IMR-90 (cell line): ENCODE data around the gene RNPEPL1. TPM values are rescaled to one million over a fixed set of nuclear protein-coding genes. Genes with fewer than 3 reads are reported as not detected.

Experiments
- ATAC-seq: fragments of 200-7000 bp; cut with Tn5 transposase; 2 replicates; pipeline ENCODE4 v1.9.1; 2020; ENCODE audit warnings: low read depth, mild to moderate bottlenecking, moderate library complexity
- BruUV-seq: library from RNA; stranded (reverse); fragments of 400-500 nt; replicated peaks from 2 replicates; lab custom pipeline; 2021; lab: Mats Ljungman, UMichigan
- CTCF ChIA-PET: fragments of 300-600 bp; formaldehyde crosslinking; extraction: SDS; loops from one replicate; lab custom pipeline; 2021; ENCODE audit warnings: antibody characterized with exemption; lab: Yijun Ruan, JAX
- POLR2A ChIA-PET: fragments of 300-600 bp; sonication (Branson Sonifier 250); formaldehyde crosslinking; loops from one replicate; lab custom pipeline; 2022; ENCODE audit warnings: antibody characterized with exemption; ENCODE audit not compliant: unreplicated experiment; lab: Charles Lee
- DNase-seq: peaks from one replicate; pipeline ENCODE4 v3.0.0; 2013
- H2AFZ ChIP-seq: replicated peaks from 2 replicates; pipeline ENCODE3; 2013; ENCODE audit warnings: low read length, mild to moderate bottlenecking; ENCODE audit not compliant: poor library complexity
- H2AK5ac ChIP-seq: 2 replicates; pipeline ENCODE4 v1.6.1; 2013; ENCODE audit warnings: low read depth, low read length, inconsistent platforms
- H2AK9ac ChIP-seq: replicated peaks from 2 replicates; pipeline ENCODE3; 2013; ENCODE audit warnings: mild to moderate bottlenecking, low read depth, low read length, moderate library complexity; ENCODE audit not compliant: poor library complexity
- H2BK120ac ChIP-seq: 2 replicates; pipeline ENCODE4 v1.6.1; 2013; ENCODE audit warnings: low read depth, low read length, inconsistent platforms
- H2BK15ac ChIP-seq: 3 replicates; pipeline ENCODE4 v1.6.1; 2013; ENCODE audit warnings: low read depth, low read length, inconsistent platforms
- H2BK20ac ChIP-seq: 2 replicates; pipeline ENCODE4 v1.6.1; 2013; ENCODE audit warnings: low read depth, mild to moderate bottlenecking, inconsistent platforms, low read length, moderate library complexity
- H2BK5ac ChIP-seq: 2 replicates; pipeline ENCODE4 v1.6.1; 2013; ENCODE audit warnings: mild to moderate bottlenecking, low read depth, low read length, inconsistent platforms; ENCODE audit not compliant: poor library complexity, severe bottlenecking
- H3K14ac ChIP-seq: replicated peaks from 2 replicates; pipeline ENCODE4 v1.6.1; 2013; ENCODE audit warnings: low read depth, low read length, inconsistent platforms
- H3K18ac ChIP-seq: 2 replicates; pipeline ENCODE4 v1.6.1; 2013; ENCODE audit warnings: low read depth, low read length, control low read depth
- H3K23ac ChIP-seq: 2 replicates; pipeline ENCODE4 v1.6.1; 2013; ENCODE audit warnings: low read depth, low read length, inconsistent platforms
- H3K27ac ChIP-seq: 2 replicates; pipeline ENCODE4 v1.5.1; 2013; ENCODE audit warnings: mild to moderate bottlenecking, control low read depth, low read length; ENCODE audit not compliant: insufficient read depth
- H3K27me3 ChIP-seq: 2 replicates; pipeline ENCODE4 v1.6.1; 2013; ENCODE audit warnings: low read length; ENCODE audit not compliant: control insufficient read depth, insufficient read depth
- H3K36me3 ChIP-seq: 2 replicates; pipeline ENCODE4 v1.6.1; 2013; ENCODE audit warnings: low read length, mixed read lengths; ENCODE audit not compliant: control insufficient read depth, insufficient read depth
- H3K4ac ChIP-seq: 2 replicates; pipeline ENCODE4 v1.6.1; 2013; ENCODE audit warnings: low read depth, low read length, inconsistent platforms
- H3K4me1 ChIP-seq: 2 replicates; pipeline ENCODE4 v1.6.1; 2013; ENCODE audit warnings: low read length, mixed read lengths; ENCODE audit not compliant: control insufficient read depth, insufficient read depth
- H3K4me2 ChIP-seq: 2 replicates; pipeline ENCODE4 v1.6.1; 2013; ENCODE audit warnings: low read depth, mild to moderate bottlenecking, control low read depth, low read length, moderate library complexity
- H3K4me3 ChIP-seq: 2 replicates; pipeline ENCODE4 v1.5.1; 2013; ENCODE audit warnings: low read depth, mild to moderate bottlenecking, control low read depth, low read length, moderate library complexity; ENCODE audit not compliant: insufficient read depth
- H3K56ac ChIP-seq: 2 replicates; pipeline ENCODE4 v1.6.1; 2013; ENCODE audit warnings: low read length, inconsistent platforms; ENCODE audit not compliant: insufficient read depth; ENCODE audit errors: extremely low read depth
- H3K79me1 ChIP-seq, 2 experiments: 2 replicates each; pipeline ENCODE4 v1.6.1; 2013; ENCODE audit warnings: low read length in 2 of 2, inconsistent platforms in 1 of 2, low read depth in 1 of 2
- H3K9ac ChIP-seq: 2 replicates; pipeline ENCODE4 v1.6.1; 2013; ENCODE audit warnings: low read depth, low read length, control low read depth
- H3K9me1 ChIP-seq: 2 replicates; pipeline ENCODE4 v1.6.1; 2013; ENCODE audit warnings: low read length, inconsistent platforms; ENCODE audit not compliant: insufficient read depth
- H3K9me3 ChIP-seq: 2 replicates; pipeline ENCODE4 v1.6.1; 2013; ENCODE audit warnings: low read length; ENCODE audit not compliant: control insufficient read depth, insufficient read depth
- H4K20me1 ChIP-seq: 2 replicates; pipeline ENCODE4 v1.6.1; 2013; ENCODE audit warnings: low read length, inconsistent platforms; ENCODE audit not compliant: insufficient read depth
- H4K5ac ChIP-seq: 2 replicates; pipeline ENCODE4 v1.6.1; 2013; ENCODE audit warnings: mild to moderate bottlenecking, low read depth, low read length, control low read depth
- H4K8ac ChIP-seq, 2 experiments: 2 replicates each; pipeline ENCODE4 v1.6.1; 2013; ENCODE audit warnings: low read depth in 2 of 2, low read length in 2 of 2, control low read depth in 1 of 2, inconsistent platforms in 1 of 2
- H4K91ac ChIP-seq: 2 replicates; pipeline ENCODE4 v1.6.1; 2013; ENCODE audit warnings: low read depth, low read length, inconsistent platforms; ENCODE audit not compliant: insufficient read depth
- BHLHE40 ChIP-seq: fragments of 150-350 bp; IDR thresholded peaks from 2 replicates; pipeline ENCODE4 v1.6.1; 2016; ENCODE audit warnings: mild to moderate bottlenecking, low read depth, low read length
- CTCF ChIP-seq: conservative IDR thresholded peaks from 2 replicates; pipeline ENCODE4 v1.5.1; 2012; ENCODE audit warnings: mild to moderate bottlenecking, low read depth, low read length, improper control_type of control experiment
- ELK1 ChIP-seq: fragments of 150-350 bp; IDR thresholded peaks from 2 replicates; pipeline ENCODE4 v1.6.1; 2016; ENCODE audit warnings: low read depth, mild to moderate bottlenecking, low read length, moderate library complexity, borderline replicate concordance
- FOS ChIP-seq: fragments of 150-350 bp; IDR thresholded peaks from 2 replicates; pipeline ENCODE4 v1.6.1; 2016; ENCODE audit warnings: low read depth, low read length
- MAZ ChIP-seq: IDR thresholded peaks from 2 replicates; pipeline ENCODE4 v1.6.1; 2012; ENCODE audit warnings: low read depth, mild to moderate bottlenecking, low read length, improper control_type of control experiment, moderate library complexity, borderline replicate concordance
- MXI1 ChIP-seq: IDR thresholded peaks from 2 replicates; pipeline ENCODE4 v1.6.1; 2012; ENCODE audit warnings: low read depth, mild to moderate bottlenecking, low read length, moderate library complexity, borderline replicate concordance
- POLR2A ChIP-seq: IDR thresholded peaks from 2 replicates; pipeline ENCODE4 v1.6.1; 2012; ENCODE audit warnings: mild to moderate bottlenecking, low read depth, low read length
- RAD21 ChIP-seq: IDR thresholded peaks from 2 replicates; pipeline ENCODE4 v1.6.1; 2012; ENCODE audit warnings: low read length, improper control_type of control experiment
- RCOR1 ChIP-seq: IDR thresholded peaks from 2 replicates; pipeline ENCODE4 v1.6.1; 2012; ENCODE audit warnings: mild to moderate bottlenecking, low read length, improper control_type of control experiment; ENCODE audit not compliant: insufficient replicate concordance
- RFX5 ChIP-seq: IDR thresholded peaks from 2 replicates; pipeline ENCODE4 v1.8.0; 2012; ENCODE audit warnings: low read depth, mild to moderate bottlenecking, low read length, moderate library complexity
- USF2 ChIP-seq: fragments of 150-350 bp; IDR thresholded peaks from 2 replicates; pipeline ENCODE4 v1.6.1; 2017; ENCODE audit warnings: mild to moderate bottlenecking, antibody characterized with exemption, low read length, low read depth
- WGBS, 2 experiments: methylation state at CpG; one replicate each; pipeline versions ENCODE4 v1.1.5 to v1.1.7; 2013; ENCODE audit warnings: missing lambda C conversion rate in 2 of 2; ENCODE audit not compliant: insufficient read length in 1 of 2; ENCODE audit errors: extremely low coverage in 2 of 2; 5-methylcytosine and 5-hydroxymethylcytosine counted together
- dilution Hi-C: fragments of 300-500 bp; cut with HindIII; formaldehyde crosslinking; loops from one replicate; pipeline ENCODE4 v1.14.3; 2018; ENCODE audit warnings: low sequenced_read_pairs; ENCODE audit not compliant: unreplicated experiment
- in situ Hi-C: fragments of 300-500 bp; cut with MboI; formaldehyde crosslinking; loops from 3 replicates; pipeline ENCODE4 v1.14.3; 2019; ENCODE audit warnings: low sequenced_read_pairs, inconsistent platforms, mixed read lengths
- intact Hi-C: fragments of 100-400 bp; cut with micrococcal nuclease; formaldehyde crosslinking; loops from 2 replicates; pipeline ENCODE4 v1.10.0; 2022
- polyA plus RNA-seq, 3 experiments: library from polyadenylated mRNA; depleted of rRNA; stranded (reverse); fragments of >200 nt; gene quantifications; 2 replicates each; pipeline ENCODE4 v1.2.3, GENCODE V29; 2012; ENCODE audit warnings: low replicate concordance in 1 of 3
- total RNA-seq: library from RNA; depleted of rRNA; stranded (reverse); fragments of >200 nt; gene quantifications from 2 replicates; pipeline ENCODE4 v1.2.3, GENCODE V29; 2012

Gene RNPEPL1
- total and polyA plus RNA-seq, 2 of the 4 experiments (the other 2 are of a cell fraction): 3.8 to 18.7 TPM

GRCh38 chr2:240569998-240570530, 1.8 kb downstream of the RNPEPL1 start:
- ChIA-PET POLR2A (no interaction called here), CTCF (no interaction called here)
- Histone ChIP-seq H2BK120ac (no peak overlapping the region), H3K4me3 (no peak overlapping the region), H3K18ac (no peak overlapping the region), H3K4me2 (no peak overlapping the region), H2AK5ac (no peak overlapping the region), H3K9me1 (peaks cover 29% of the 10 kb centered on the region), H3K4ac (no peak overlapping the region; the same call in 1 of the 2 replicates), H2AFZ (no peak overlapping the region), H2AK9ac (peak overlapping the region; percentile 81), H4K8ac (no peak overlapping the region), H3K9ac (no peak overlapping the region), H3K14ac (no peak overlapping the region), H2BK5ac (no peak overlapping the region), H3K23ac (no peak overlapping the region), H3K27ac (no peak overlapping the region), H2BK20ac (no peak overlapping the region), H4K91ac (no peak overlapping the region), H4K5ac (no peak overlapping the region), H2BK15ac (no peak overlapping the region), H3K79me1 (peaks cover 7 to 53% of the 10 kb centered on the region in 2 experiments; a peak in 3 of 4 replicates), H3K4me1 (peaks cover 32% of the 10 kb centered on the region), H4K20me1 (peaks cover 13% of the 10 kb centered on the region), H3K27me3 (no peaks in the 10 kb centered on the region), H3K36me3 (peaks cover 9% of the 10 kb centered on the region), H3K9me3 (no peaks in the 10 kb centered on the region), H3K56ac (no peak overlapping the region)
- no peak for TF ChIP-seq USF2
- no peak for TF ChIP-seq MAZ
- TF ChIP-seq MXI1: no peak
- no peak for TF ChIP-seq RAD21
- TF ChIP-seq ELK1: no peak
- TF ChIP-seq CTCF: no peak
- no peak for TF ChIP-seq RFX5
- TF ChIP-seq FOS: no peak
- TF ChIP-seq BHLHE40: no peak
- no peak for TF ChIP-seq POLR2A
- no peak for TF ChIP-seq RCOR1
- in situ Hi-C loops: no loop called here
- DNase-seq (no peak), ATAC-seq (no peak)
- 91% methylated on average over 7 of the region's 15 CpGs; no CpG with 5 or more reads in 1 of the 2 experiments for WGBS, 2 experiments
- intact Hi-C loops: loop anchor here (5.0 to 10.0 kb wide), 2 partner anchors 338 to 425 kb away; partner anchors contain the start of gene SNED1
- no TSS peak for BruUV-seq
- dilution Hi-C loops: no loop called here
